Measurements from ENCODE around the gene SLC9A9.

DNA sequence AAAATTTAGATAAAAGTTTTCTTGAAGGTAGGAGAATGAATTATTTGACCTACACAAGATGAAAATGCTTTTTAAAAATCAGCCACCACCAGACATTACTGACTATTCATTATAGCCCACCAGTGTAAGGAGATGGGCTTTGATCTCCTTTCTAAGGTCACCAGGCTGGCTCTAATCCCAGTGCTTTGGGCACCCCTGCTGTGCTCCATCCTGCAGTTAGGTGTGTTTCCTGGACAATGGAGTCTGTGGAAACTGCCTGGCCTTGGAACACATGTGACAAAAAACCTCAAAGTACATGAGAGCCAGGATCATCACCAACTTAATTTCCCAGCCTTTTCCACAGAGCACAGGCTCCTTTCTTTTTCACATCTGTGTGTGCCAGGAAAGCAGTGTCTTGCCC is 467.8 kb downstream of the SLC9A9 start:
- TF ChIP-seq, protein P1, sequence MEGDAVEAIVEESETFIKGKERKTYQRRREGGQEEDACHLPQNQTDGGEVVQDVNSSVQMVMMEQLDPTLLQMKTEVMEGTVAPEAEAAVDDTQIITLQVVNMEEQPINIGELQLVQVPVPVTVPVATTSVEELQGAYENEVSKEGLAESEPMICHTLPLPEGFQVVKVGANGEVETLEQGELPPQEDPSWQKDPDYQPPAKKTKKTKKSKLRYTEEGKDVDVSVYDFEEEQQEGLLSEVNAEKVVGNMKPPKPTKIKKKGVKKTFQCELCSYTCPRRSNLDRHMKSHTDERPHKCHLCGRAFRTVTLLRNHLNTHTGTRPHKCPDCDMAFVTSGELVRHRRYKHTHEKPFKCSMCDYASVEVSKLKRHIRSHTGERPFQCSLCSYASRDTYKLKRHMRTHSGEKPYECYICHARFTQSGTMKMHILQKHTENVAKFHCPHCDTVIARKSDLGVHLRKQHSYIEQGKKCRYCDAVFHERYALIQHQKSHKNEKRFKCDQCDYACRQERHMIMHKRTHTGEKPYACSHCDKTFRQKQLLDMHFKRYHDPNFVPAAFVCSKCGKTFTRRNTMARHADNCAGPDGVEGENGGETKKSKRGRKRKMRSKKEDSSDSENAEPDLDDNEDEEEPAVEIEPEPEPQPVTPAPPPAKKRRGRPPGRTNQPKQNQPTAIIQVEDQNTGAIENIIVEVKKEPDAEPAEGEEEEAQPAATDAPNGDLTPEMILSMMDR (IDR thresholded peaks at IDR 0.05) = no peak
- no peak for TF ChIP-seq POLR2A (IDR thresholded peaks at IDR 0.05)
